ENCODE data around the gene GTF3A.

Gene GTF3A

GRCh38 chr13:27383104-27383921, 41.1 kb upstream of the GTF3A start:
- no peak for DNase-seq (ENCODE audit: low read depth)
- H3K4me3 ChIP-seq (ENCODE audit: low read depth, low read length), result no peak overlapping the region
- in situ Hi-C loops (cut with HindIII; ENCODE audit: low sequenced_read_pairs), result no loop called here
- no peak for TF ChIP-seq CTCF (IDR thresholded peaks at IDR 0.05; ENCODE audit: low read depth, low read length, missing control alignments)

GRCh38 chr13:27384285-27384684, 40.1 kb upstream of the GTF3A start:
- DNase-seq (ENCODE audit: low read depth), result no peak
- no peak overlapping the region for H3K4me3 ChIP-seq (ENCODE audit: low read depth, low read length)
- in situ Hi-C loops (cut with HindIII; ENCODE audit: low sequenced_read_pairs), result no loop called here
- no peak for TF ChIP-seq CTCF (IDR thresholded peaks at IDR 0.05; ENCODE audit: low read depth, low read length, missing control alignments)

DNA sequence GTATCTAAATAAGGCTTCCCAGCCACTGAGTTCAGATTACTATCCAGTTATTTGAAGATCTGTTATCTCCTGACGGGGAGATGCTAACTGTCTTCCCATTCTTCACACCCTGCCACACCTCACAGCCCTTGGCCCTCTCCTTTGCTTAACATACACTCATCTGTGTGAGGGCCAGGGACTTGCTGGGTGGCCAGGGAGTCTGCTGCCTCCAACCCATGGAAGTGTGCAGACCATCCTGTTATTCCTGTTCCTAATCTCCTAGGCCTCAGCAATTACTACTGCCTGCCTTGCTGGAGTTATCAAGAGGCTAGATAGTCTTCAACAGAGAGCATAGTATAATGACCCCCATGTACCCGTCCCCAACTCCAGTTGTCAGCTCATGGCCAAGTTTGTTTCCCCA, 36.2 kb upstream of the GTF3A start:
- H3K4me3 ChIP-seq (ENCODE audit: low read depth, low read length), result no peak overlapping the region
- no peak for TF ChIP-seq CTCF (IDR thresholded peaks at IDR 0.05; ENCODE audit: low read depth, low read length, missing control alignments)
- in situ Hi-C loops (cut with HindIII; ENCODE audit: low sequenced_read_pairs), result no loop called here
- DNase-seq (ENCODE audit: low read depth), result no peak

- DNase-seq (ENCODE audit: low read depth), result no peak
- in situ Hi-C loops (cut with HindIII; ENCODE audit: low sequenced_read_pairs), result no loop called here
- no peak for TF ChIP-seq CTCF (IDR thresholded peaks at IDR 0.05; ENCODE audit: low read depth, low read length, missing control alignments)
- no peak overlapping the region for H3K4me3 ChIP-seq (ENCODE audit: low read depth, low read length)
These were observed 34.5 kb upstream of the GTF3A start for GRCh38 chr13:27389891-27390290.

DNA sequence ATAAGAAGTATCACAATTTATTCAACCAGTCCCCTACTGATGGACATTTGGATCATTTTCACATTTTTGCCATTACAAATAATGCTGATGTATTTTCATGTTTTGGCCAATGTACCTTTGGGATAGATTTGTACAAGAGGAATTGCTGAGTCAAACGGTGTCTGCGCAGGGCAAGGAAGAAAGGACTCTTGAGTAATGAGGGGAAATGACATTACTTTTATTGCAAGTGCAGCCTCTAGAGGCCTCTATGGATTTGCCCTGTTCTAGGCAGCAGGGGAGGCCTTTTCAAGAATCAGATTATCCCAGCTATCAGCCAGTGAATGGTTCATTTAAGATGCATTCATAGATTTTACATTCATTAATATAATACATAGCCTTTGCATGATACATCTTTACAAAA, 32.9 kb upstream of the GTF3A start:
- no peak overlapping the region for H3K4me3 ChIP-seq (ENCODE audit: low read depth, low read length)
- no peak for DNase-seq (ENCODE audit: low read depth)
- in situ Hi-C loops (cut with HindIII; ENCODE audit: low sequenced_read_pairs), result no loop called here
- TF ChIP-seq CTCF (IDR thresholded peaks at IDR 0.05; ENCODE audit: low read depth, low read length, missing control alignments), result no peak

DNA sequence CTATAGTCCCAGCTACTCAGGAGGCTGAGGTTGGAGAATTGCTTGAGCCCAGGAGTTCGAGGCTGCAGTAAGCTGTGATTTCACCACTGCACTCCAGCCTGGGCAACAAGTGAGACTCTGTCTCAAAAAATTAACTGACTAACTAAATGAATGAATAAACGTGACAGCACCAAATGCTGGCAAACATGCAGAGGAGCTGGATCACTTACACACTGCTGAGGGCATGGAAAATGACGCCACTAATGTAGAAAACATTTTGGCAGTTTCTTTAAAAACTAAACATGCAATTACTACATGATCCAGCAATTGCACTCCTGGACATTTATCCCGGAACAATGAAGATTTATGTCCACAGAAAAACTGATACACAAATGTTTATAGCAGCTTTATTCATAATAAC, 31.3 kb upstream of the GTF3A start:
- TF ChIP-seq CTCF (IDR thresholded peaks at IDR 0.05; ENCODE audit: low read depth, low read length, missing control alignments), result no peak
- no peak overlapping the region for H3K4me3 ChIP-seq (ENCODE audit: low read depth, low read length)
- no peak for DNase-seq (ENCODE audit: low read depth)
- in situ Hi-C loops (cut with HindIII; ENCODE audit: low sequenced_read_pairs), result no loop called here

All from astrocyte of the cerebellum (primary cell).